GM18951 (cell line): ENCODE measurements around the gene RAPGEF4.
"Not testable (repeated sequence)": the region's sequence is repeated elsewhere in the genome, so short reads cannot be mapped to it uniquely, and the experiment has no call there.

Experiments
- POLR2A ChIP-seq: IDR thresholded peaks from 4 replicates; pipeline ENCODE4 v1.6.1; 2011; ENCODE audit warnings: mild to moderate bottlenecking; ENCODE audit not compliant: insufficient read length, insufficient read depth; ENCODE audit errors: extremely low read depth
- in situ Hi-C: fragments of 300-500 bp; cut with MboI; formaldehyde crosslinking; loops from one replicate; pipeline ENCODE4 v1.12.0; 2022; ENCODE audit warnings: low sequenced_read_pairs, mixed read lengths, inconsistent platforms; ENCODE audit not compliant: unreplicated experiment

RAPGEF4 gene

GRCh38 chr2:172770887-172771286, 35.2 kb downstream of the RAPGEF4 start:
- in situ Hi-C loops = no loop called here
- no peak for TF ChIP-seq POLR2A

- TF ChIP-seq POLR2A = no peak
- in situ Hi-C loops = no loop called here
These were observed 37.0 kb downstream of the RAPGEF4 start for GRCh38 chr2:172772633-172773032.

GRCh38 chr2:172774302-172774701, 38.7 kb downstream of the RAPGEF4 start:
- TF ChIP-seq POLR2A = no peak
- in situ Hi-C loops = no loop called here

DNA sequence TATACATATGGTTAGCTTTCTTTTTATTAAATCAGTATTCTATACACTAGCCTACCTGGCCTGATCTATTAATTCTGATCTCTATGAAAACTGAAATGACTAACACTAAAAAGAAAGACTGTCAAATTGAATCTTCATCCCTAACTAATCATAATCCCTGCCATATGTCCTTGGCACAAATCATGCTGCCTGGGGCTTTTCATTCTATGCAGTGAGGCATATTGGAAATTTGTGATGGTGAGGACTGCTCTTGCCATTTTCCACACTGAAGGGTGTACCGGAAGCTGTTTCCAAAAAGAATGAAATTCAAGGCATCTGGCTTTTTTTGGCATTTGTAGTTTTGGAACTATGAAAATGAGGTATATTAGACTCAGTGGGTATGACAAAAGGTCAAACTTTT, 39.7 kb downstream of the RAPGEF4 start:
- no peak for TF ChIP-seq POLR2A
- in situ Hi-C loops = no loop called here

GRCh38 chr2:172777431-172777830, 41.8 kb downstream of the RAPGEF4 start:
- in situ Hi-C loops = no loop called here
- TF ChIP-seq POLR2A = no peak

GRCh38 chr2:172782506-172783164, 47.0 kb downstream of the RAPGEF4 start:
- in situ Hi-C loops = no loop called here
- no peak for TF ChIP-seq POLR2A

DNA sequence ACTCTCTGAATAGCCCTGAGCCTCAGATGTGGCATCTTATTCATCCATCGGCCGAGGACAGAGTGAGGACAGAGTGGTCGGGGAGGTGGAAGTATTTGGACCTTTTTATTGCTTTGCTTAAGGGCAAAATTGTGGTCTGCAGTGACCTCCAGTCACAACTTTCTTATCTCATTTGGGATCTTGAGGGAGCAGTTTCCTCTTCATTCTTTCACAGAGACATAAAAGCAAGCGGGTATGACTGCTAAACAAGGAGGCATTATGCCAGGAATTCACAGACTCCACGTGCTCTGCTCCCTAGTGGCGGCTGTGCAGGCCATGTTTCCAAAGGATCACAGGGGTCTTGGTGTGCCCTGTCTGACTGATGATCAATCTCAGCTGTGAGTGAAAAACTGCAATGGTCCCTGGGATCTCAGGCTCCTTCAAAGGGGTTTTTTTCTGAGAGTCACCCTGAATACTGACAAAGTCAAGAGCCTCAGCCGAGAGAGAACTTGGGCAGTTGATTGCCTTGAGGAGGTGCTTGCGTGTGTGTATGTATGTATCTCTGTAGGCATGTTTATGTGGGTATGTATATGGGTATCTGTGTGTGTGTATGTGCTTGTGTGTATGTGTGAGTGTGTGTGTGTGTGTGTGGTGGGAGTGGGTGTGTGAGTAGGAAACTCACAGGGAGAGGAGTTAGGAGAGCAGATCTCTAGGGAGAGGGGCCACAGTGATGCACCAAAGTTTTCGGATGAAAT, 47.7 kb downstream of the RAPGEF4 start:
- no peak for TF ChIP-seq POLR2A
- in situ Hi-C loops = no loop called here

DNA sequence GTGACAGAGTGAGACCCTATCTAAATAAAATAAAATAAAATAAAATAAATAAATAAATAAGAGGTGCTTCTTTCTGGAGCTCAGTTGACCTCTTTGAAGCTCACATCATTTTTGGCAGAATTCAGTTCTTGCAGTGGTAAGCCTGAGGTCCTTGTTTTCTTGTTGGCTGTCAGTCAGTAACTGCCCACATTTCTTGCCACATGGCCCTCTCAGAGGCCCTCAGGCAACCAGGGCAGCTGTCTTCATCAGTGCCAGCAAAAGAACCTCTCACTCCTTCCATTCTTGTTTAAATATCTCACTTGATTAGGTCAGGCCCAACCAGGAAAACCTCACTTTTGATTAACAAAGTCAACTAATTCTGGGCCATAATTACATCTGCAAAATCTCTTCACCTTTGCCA, 53.2 kb downstream of the RAPGEF4 start:
- TF ChIP-seq POLR2A = no peak
- in situ Hi-C loops = no loop called here

- no peak for TF ChIP-seq POLR2A
- in situ Hi-C loops = no loop called here
These were observed 54.8 kb downstream of the RAPGEF4 start for GRCh38 chr2:172790404-172790803.

DNA sequence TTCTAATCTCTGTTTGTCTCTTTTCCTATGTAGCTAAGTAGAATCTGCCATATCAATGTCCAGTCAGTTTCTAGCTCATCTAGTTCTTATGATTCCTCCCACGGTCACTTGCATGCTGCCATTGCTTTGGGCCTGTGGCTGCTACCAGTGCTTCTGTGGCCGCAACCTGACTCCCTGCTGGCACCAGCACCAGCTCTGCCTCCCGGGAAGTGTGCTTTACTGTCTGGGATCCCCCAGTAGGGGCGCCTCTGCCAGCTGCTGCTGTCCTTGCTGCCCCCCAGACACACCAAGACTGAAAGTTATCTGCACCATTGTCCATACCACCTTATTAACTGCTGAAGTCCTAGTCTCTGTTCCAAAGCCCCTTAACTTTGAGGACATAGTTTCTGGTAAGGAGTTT, 56.3 kb downstream of the RAPGEF4 start:
- in situ Hi-C loops = no loop called here
- no peak for TF ChIP-seq POLR2A

DNA sequence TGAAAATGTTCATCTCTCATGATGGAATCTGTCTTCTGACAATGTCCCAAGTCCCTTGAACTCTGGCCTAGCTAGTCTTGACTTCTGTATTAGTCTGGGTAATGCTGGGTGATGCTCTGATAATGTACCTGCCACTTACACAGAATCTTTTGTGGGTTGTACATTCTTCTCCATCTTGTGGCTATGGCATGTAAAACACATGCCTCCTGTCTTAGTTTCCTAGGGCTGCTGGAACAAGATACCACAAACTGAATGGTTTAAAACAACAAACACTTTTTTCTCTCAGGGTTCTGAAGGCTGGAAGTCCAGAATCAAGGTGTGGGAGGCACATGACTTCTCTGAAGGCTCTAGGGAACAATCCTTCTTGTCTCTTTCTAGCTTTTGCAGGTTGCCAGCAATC, 57.1 kb downstream of the RAPGEF4 start:
- TF ChIP-seq POLR2A = no peak
- in situ Hi-C loops = no loop called here

GRCh38 chr2:172803308-172803707, 67.7 kb downstream of the RAPGEF4 start:
- in situ Hi-C loops = not testable (repeated sequence)

DNA sequence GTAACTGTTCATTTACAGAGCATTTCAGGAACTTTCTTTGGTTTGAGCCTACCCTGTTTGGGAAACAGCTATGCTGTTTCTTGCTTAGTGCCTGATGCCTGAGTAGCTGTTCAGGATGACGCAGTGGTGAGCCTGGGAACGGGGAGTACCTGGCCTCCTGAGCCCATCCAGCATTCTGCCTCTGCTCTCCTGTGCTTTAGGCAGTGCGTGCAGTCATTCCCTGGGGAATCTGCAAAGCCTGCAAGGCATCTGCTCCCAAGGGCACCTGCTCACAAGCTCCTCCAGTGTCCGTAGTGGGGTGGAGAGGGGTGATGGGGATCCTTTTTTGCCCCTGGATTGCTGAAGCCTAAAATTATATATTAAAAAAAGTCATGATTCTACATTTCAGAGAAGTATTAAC, 68.8 kb downstream of the RAPGEF4 start:
- no peak for TF ChIP-seq POLR2A
- in situ Hi-C loops = no loop called here

GRCh38 chr2:172806493-172806892, 70.8 kb downstream of the RAPGEF4 start:
- in situ Hi-C loops = no loop called here
- TF ChIP-seq POLR2A = no peak
